ENCODE data around the gene MON2.
A peak's percentile ranks its signal among the peaks of the same experiment; 100 is the strongest.
"Not testable (repeated sequence)": the region's sequence is repeated elsewhere in the genome, so short reads cannot be mapped to it uniquely, and the experiment has no call there.

The MON2 gene

DNA sequence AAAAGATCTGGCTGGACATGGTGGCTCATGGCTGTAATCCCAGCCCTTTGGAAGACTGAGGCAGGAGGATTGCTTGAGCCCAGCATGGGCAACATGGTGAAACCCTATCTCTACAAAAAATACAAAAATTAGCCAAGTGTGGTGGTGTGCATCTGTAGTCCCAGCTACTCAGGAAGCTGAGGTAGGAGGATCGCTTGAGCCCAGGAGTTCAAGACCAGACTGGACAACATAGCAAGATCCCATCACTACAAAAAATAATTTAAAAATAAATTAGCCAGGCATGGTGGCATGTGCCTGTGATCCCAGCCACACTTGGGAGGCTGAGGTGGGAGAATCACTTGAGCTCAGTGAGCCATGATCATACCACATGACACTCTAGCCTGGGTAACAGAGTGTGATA lies 92.7 kb downstream of the MON2 start:
- DNase-seq (ENCODE audit: low read depth), result not testable (repeated sequence)

DNA sequence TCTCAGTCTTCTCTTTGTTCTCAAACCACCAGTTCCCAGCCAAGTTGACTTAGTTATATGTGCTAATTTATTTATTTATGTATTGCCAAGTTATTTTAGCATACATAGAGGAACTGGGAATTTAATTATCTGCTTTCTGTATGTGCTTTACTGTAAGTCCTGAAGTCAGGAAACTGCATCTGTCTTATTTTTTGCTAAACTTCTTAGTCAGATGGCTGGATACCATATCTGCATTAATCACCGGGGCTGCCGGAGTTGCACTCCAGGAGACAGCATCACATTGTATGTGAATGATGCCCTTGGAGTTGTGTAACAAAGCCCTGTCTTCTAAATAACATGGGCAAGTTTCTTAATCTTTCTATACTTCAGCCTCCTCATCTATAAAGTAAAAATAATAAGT lies 96.2 kb downstream of the MON2 start:
- peak; percentile 39 for DNase-seq (ENCODE audit: low read depth)

DNA sequence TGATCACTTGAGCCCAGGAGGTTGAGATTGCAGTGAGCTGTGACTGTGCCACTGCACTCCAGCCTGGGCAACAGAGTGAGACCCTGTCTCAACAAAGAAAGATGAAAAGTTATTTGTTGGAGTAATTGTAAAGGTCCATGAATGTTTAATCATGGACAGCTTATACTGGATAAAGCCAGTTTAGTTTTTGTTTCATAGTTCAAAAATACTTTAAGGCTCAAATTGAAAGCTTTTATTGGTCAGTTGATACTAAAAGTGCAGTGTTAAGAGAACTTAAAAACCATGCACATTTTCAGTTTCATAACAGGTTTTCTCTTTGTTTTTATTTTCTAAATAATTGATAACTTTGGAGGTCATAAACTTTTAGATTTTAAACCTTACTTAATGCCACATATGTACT lies 108.4 kb downstream of the MON2 start:
- no peak for DNase-seq (ENCODE audit: low read depth)

DNA sequence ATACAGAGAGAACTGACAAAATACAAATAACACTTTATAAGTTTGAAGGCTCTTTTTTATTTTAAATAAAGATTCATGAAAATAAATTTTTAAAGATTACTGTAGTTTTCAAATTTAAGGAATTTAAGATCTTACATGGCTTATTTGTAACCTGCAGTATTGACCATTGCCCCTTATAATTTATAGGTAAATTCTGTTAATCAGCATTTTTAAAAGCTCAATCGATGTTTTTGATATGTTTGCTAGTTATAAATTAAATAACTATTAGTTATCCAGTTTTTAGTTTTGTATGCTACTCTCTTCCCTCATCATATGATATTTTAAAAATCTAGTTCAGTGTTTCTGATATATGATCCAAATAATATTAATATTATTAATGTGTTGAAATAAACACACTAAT lies 109.9 kb downstream of the MON2 start:
- no peak for DNase-seq (ENCODE audit: low read depth)

DNA sequence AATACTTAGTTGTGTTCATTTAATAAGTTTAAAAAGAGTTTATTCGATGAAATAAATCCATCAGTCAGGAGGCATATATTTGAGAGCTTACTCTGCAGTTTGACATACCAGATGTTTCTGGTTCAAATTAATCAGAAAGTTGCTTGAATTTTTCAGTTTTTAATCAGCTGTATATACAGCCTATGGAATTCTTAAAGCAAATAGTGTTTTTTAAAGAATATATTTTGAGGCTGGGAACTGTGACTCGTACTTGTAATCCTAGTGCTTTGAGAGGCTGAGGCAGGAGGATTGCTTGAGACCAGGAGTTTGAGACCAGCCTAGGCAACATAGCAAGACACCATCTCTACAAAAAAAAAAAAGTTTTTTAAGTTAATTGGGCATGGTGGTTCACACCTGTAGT lies 112.1 kb downstream of the MON2 start:
- DNase-seq (ENCODE audit: low read depth), result no peak

DNA sequence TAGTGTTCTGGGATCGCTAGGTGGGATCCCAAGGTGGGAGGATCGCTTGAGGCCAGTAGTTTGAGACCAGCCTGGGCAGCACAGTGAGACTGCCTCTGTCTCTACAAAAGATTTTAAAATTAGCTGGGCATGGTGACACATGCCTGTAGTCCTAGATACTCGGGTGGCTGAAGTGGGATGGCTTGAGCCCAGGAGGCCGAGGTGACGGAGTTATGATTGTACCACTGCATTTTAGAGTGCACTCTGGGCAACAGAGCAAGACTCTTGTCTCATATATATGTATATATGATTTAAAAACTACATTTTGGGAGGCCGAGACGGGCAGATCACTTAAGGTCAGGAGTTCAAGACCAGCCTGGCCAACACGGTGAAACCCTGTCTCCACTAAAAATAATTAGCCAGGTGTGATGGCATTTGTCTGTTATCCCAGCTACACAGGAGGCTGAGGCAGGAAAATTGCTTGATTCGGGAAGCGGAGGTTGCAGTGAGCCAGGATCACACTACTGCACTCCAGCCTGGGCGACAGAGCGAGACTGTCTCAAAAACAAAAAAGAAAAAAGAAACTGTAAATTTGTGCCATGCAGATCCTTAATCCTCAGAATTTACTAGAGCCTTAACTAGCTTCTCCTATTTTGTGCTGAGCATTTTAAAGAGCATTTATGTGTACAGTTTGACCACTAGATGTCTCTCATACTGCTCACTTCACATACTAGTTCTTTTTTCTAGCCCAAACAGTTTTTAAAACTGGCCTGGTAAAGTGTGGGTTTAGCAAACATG lies 114.8 kb downstream of the MON2 start:
- DNase-seq (ENCODE audit: low read depth), result peak; percentile 74

DNA sequence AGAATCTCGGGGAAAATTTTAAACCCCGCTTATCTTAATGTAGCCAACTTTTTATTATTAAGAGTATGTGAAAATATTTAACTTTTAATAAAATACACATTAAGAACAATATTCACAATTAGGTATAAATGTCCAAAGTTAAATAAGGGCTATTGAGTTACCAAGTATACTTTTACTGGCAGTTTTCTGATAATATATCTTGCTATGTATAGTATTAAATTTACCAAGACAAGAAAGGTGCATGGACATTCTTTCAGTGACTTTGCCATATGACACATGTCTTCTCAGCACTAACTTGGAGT lies 115.4 kb downstream of the MON2 start:
- no peak for DNase-seq (ENCODE audit: low read depth)

DNA sequence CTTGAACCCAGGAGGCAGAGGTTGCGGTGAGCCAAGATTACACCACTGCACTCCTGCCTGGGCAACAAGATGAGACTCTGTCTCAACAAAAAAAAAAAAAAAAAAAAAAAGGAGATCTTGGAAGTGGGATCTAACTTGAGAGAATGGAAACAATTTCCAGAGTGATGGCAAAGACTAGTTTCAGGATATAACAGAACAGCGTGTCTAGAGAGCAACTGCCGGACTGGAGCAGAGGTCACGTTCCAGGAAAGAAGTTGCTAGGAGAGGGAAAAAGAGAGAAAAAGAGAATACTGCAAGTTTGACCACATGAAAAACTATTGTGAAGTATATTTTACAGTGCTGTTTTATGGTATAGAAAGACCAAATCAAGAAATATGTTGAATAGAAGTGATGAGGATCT lies 118.0 kb downstream of the MON2 start:
- DNase-seq (ENCODE audit: low read depth), result no peak

DNA sequence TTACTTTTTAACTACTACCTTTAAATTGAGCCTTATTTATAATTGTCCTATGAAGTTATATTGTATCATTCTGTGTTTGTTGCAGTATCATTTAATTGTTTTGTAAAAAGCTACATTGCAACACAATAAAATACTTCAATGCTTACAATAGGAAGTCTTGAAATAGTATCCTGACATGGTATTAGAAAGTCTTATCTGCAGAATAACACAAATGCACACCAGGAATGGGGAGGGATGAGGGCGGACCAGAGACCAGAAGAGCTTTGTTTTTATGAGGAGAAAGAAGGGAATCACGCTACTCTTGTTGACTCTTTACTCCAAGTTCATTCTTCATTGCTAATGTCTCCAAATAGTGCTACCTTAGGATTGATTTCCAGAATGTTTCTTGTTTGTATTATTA lies 120.2 kb downstream of the MON2 start:
- DNase-seq (ENCODE audit: low read depth), result no peak

DNA sequence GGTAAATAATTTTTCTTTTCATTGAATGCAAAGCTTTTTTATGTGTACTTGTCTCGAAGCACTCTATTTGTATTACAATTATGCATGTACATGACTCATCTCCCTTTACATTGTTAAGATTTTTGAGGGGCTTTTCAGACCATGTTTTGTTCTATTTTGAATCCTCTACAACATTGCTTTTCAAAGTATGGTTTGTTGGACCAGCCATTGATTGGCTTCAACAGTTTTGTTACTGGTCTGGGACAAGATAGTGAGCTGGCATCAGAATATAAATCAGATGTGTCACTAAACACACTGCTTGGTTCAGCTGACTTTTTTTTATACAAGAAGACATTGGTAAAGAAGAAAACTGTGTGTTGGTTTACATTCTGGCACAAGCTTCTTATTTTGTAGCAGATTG lies 122.3 kb downstream of the MON2 start:
- DNase-seq (ENCODE audit: low read depth), result peak; percentile 64

DNA sequence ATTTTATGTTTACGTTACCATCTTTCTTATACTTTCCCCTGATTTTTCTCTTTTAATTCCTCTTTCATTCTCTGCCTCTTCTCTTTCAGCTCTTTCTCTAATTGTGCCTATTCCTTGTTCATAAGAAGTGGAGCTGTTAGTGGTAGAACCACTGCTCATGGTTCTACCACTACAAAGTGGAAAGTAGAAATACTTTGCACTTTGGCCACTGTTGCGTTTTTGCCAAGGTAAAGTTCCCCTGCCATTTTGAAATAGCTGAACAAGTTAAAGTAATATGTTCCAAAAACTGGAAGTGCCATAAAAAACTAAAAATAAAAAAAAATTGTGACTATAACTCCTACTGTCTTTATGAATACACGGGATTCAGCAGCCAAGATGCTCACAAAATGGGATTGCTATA lies 130.6 kb downstream of the MON2 start:
- no peak for DNase-seq (ENCODE audit: low read depth)

DNA sequence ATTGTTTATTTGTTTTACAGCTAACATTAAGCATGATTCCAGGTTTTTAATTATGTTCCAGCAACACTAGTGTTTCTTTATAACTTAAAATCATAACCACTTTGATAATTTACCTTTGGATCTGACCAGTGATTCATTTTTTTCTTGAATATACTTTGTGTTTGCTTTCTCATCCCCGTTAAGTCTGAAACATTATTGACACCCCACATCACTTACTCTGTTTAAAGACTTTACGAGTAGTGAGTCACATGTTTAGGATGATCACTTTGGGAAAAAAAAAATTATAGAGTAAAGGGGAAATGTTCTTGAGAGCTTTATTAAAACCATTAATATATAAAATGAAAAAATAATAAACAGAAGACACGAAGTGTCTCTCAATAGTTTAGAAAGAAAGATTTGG lies 132.2 kb downstream of the MON2 start:
- peak; percentile 36 for DNase-seq (ENCODE audit: low read depth)

DNA sequence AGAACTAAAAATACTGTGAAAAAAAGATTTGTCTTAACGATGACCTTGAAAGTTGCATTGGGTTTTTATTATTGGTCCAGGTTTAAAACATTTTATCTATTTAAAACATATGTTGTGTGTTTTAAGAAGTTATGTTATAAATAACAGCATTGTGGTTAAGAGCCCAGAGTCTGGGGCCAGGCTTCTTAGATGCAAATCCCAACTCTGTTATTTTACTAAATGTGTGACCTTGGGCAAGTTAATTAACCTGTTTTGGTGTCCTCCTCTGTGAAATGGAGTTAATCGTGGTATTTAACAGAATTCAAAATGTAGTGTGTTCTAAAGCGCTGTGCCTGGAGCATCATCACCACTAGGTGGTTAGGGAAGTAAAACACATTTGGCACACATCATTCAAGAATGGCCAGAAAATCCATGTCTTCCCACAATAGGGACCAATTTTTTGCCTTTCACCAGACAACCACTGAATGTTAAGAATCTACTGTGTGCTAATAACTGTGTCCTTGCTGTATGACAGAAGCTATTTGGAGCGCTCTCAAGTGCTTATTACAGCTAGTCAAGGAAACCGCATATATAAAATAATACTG lies 133.3 kb downstream of the MON2 start:
- DNase-seq (ENCODE audit: low read depth), result peak; percentile 52

DNA sequence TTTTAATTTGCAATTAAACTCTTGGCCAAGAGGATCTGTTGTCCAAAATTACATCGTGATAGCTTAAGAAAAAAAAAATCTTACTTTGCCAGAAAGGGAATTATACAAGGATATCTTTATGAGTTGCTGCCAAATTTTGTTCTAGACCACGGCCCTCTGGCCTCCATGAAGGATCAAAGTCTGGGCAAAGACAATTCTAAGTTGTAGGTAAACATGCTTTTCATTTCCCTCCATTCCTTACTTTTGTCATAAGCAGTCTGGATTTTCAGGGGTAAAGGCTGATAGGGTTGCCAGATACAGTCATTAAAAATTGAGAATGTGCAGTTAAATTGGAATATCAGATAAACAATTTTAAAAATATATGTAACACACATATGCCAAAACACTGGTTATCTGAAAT lies 135.1 kb downstream of the MON2 start:
- peak; percentile 22 for DNase-seq (ENCODE audit: low read depth)

DNA sequence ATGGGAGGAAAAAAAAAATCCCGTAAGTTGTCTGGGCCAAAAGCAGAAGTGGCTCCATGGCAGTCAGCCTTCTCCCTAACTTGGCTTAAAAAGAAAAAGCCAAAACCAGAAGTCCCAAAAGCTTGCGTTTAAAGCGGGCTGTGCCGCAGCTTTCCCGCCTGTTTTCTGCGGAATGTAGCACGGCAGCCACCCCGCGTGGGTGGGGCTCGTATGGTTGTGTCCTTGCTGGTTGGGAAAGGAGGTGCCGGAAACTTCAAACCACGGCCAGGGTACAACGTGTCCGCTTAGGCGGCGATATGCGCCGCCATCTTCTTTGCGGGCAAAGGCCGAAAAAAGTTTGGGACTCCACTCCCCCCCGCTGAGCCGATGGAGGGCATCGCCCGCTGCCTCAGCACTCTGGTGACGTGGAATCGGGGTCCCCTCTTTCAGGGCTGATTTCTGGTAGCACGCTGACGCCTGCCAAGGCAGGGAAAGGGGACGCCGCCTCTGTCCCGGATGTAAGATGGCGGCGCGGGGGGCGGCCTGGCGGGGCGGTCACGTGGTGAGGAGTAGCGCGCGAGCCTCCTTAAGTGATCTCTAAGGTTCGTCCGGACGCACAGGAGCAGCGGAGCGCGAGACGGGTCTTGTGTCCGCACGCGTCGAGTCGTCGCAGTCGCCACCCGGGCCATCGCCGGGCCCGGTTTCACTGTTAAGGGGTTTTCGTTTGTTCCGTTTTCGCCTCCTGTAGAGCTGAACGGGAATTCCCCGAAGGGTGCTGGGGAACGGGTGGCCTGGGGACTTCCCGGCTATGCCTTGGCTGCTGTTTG lies 135.8 kb downstream of the MON2 start:
- peak; percentile 95 for DNase-seq (ENCODE audit: low read depth)

DNA sequence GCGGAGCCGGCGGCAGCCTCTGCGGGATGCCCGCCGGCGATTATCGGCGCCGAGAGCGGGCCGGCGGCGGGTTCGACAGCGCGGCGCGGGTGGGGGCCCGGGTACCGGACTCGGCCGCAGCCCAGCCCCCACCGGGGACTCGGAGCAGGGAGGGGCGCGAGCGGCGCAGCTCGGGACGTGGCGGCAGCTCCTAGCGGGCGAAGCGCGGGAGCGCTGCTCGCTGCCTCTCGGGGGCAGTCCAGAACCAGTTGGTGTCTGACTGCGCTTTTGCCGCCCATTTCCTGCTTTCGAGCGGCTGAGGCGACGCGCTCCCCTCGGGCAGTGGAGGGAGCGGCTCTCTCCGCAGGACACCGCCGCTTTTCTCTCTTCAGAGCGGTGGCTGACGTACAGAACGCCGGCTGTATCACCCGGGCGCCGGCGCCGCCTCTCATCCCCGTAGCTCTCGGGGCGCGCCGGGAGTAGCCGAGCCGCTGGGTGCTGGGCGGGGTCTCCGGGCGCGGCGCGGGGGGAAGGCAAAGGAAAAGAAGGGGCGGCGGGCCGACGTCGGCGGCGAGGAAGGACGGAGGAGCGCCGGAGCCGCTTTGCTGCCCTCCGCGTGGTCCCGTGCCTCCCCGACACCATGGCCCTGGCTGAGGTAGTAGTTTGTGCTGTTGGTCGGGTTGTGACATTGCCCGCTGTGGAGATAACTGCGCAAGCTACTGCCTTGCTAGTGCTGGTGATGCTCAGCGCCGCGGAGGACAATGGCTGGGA lies 136.6 kb downstream of the MON2 start:
- peak; percentile 86 for DNase-seq (ENCODE audit: low read depth)

DNA sequence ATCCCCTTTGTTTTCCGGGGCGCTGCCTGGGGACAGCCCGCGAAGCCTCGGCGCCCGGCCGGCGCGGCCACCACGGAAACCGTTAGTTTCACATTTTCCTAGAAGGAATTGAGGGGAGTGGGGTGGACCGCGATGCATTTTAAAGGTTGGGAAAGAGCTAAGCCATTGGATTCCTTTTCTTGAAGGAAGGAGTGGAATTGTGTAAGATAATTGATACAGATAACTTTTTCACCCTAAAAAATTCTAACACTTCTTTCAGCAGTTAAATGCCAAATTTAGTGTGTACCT lies 137.1 kb downstream of the MON2 start:
- DNase-seq (ENCODE audit: low read depth), result no peak

DNA sequence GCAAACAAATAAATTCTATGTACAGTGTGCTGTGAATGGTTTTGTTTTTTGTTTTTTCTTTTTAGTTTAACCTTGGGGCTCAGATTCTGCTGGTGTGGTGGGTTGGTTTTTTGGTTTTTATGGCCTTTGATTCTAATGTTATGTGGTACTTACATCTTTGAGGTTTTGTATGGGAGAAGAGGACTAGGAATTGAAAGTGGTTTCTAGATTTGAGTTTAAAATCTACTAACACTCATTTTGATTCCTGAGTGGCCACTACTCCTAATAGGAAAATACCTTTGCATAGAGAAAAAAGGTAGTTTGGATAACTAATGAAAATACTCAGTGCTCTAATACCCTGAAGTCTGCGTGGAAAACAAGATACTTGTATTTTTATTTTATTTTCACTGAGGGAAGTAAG lies 137.7 kb downstream of the MON2 start:
- DNase-seq (ENCODE audit: low read depth), result no peak

DNA sequence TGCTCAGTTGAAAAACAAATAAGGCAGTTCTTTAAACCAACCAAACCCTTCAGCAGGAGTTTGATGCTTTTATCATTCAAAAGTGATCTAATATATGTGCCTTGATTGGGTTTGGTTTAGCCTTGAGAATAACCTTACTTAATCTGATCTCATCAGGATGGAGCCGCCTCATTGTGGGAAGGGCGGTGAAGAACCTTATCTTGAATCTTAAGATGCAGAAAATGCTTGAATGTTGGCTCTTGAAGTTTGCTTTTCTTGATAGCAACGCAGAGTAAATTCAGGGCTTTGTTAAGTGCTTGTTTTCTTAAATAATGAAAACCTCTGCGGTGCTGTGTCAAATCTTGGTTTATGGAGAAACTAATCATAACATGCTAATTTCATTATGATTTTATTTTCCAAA lies 138.2 kb downstream of the MON2 start:
- peak; percentile 59 for DNase-seq (ENCODE audit: low read depth)

DNA sequence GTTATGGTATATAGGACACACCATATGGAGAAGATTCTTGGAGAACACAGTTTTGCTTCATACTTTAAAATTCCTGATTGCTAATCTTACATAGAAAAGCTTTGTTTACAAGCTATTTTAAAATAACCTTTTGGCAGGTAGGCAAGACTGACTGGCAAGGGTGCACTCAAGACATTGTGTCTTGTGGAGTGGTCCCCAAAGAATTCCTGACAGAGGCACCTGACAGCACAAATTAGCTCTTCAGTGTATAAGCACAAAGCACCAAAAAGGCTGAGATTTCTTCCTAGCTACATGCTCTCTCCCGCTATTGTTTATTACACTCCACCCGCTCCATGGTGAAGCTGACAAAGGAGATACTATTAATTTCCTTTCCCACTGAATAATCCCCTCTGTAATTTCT lies 139.4 kb downstream of the MON2 start:
- no peak for DNase-seq (ENCODE audit: low read depth)

DNA sequence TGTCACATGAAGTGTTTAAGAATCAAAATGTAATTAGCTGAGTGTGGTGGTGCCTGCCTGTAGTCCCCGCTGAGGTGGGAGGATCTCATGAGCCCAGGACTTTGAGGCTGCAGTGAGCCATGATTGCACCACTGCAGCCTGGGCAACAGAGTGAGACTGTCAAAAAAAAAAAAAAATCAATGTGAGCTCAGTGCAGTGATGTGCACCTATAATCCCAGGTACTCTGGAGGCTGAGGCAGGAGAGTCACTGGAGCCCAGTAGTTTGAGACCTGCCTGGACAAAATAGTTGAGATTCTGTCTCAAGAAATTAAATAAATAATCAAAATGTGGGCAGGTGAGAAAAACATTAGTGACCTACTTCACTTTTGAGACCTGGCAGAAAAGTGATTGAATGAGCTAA lies 140.0 kb downstream of the MON2 start:
- DNase-seq (ENCODE audit: low read depth), result peak; percentile 23

DNA sequence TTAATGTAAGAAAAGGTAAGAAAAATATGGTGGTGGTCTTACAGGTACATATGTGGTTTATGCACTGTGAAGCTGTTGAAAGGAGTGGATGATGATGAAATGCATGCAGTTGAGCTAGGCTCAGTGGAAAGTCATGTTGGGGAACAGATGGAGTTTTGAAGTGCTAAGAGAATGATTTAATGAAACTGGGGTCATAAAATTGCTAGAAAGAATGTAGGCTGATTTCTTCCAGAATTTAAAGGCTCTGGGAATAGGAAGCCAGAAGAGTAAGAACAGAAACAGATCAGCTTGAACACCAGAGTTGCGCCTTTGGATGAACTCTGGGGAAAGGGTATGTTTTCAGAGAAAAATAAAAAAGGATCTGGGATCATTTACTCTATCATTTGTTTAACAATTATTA lies 146.5 kb downstream of the MON2 start:
- no peak for DNase-seq (ENCODE audit: low read depth)

DNA sequence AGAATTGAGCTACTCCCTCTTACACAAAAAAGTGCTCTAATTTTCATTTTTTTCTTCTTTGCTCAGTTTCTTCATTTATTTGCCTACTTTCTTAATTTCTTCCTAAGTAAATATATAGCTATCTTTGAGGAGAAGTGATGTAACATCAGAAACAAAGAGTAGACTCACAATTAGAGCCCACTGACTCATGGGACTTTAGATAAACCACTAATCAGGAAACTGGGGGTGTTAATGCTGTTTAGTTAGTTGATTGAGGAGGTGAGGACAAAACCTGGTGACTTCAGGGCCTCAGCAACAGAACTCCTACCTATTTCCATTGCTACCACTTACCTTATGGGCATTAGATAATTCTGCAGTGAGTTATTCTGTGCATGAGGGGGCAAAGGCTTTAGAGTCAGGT lies 151.7 kb downstream of the MON2 start:
- DNase-seq (ENCODE audit: low read depth), result no peak

Measured in ELR (cell line).